Tongue (tissue), 2 donors: ENCODE measurements around the gene ZRANB1. TPM values are rescaled to one million over a fixed set of nuclear protein-coding genes. Genes with fewer than 3 reads are reported as not detected.

Source experiments
- DNase-seq: peaks from one replicate; pipeline ENCODE4 v3.0.0-alpha.2; 2015
- total RNA-seq: library from RNA; depleted of rRNA; stranded (reverse); fragments of >200 nt; gene quantifications from one replicate; pipeline ENCODE4 v1.2.3, GENCODE V29; 2014

The ZRANB1 gene
- total RNA-seq, 1 donor from 2014 or later: 33.1 TPM

DNA sequence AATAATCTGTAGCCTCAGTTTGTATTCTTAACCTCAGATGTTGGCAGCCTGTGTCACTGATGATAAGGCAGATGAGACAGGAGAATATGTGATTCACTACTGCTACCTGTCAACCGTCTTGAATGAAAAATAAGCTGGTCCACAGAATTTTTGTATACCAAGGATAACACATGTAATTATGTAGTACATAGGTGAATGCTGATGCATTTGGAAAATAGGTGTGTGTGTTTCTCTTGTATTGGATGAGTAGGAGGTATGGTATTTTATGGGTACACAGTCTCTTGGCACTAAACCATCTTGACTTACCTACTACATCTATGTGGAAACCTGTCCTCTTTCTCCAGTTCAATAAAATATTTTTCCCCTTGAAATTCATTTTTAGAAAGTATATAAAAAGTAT, 20.7 kb upstream of the ZRANB1 start:
- DNase-seq: no peak

DNA sequence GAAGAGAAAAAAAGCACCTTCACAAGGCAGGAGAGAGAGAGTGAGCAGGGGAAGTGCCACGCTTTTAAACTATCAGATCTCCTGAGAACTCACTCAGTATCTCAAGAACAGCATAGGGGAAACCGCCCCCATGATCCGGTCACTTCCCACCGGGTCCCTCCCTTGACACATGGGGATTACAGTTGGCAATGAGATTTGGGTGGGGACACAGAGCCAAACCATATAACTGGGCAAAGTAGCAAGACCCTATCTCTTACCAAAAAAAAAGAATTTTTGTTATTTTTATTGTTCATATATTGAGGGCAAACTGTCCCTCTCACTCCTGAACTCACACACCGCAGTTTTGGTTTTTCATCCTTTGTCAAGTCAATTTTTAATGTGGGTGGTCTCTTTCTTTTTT, 18.2 kb upstream of the ZRANB1 start:
- DNase-seq: no peak

DNA sequence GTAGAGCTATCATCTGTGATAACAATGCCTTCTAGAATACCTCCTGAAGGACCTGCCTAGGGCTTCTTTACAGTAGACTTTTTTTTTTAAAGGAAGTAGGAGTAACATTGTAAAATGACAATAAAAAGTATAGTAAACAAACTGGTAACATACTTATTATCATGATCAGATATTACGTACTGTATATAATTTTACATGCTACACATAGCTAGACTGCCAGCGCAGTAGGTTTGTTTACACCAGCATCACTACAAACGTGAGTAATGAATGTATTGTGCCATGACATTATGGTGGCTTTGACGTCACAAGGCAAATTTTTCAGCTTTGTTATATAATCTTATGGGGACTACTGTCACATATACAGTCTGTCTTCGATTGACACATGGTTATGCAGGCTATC, 15.4 kb upstream of the ZRANB1 start:
- no peak for DNase-seq

DNA sequence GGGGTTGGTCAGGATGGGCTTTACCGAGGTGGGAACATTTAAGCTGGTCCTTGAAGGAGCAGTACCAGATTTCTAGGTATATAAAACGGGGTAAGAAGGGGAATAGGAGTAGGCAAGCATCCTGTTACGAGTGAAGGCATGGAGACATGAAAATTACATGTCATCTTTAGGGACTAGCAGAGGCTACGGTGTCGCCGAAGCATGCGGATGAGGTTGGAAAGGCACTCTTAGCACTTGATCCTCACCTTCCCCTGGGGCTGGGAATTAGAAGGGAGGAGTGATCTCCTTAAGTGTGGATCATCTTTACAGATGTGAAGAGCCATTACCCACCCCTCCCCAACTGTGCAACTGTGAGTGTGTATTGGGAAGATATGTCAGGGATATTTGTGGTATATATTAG, 13.8 kb upstream of the ZRANB1 start:
- DNase-seq: no peak

DNA sequence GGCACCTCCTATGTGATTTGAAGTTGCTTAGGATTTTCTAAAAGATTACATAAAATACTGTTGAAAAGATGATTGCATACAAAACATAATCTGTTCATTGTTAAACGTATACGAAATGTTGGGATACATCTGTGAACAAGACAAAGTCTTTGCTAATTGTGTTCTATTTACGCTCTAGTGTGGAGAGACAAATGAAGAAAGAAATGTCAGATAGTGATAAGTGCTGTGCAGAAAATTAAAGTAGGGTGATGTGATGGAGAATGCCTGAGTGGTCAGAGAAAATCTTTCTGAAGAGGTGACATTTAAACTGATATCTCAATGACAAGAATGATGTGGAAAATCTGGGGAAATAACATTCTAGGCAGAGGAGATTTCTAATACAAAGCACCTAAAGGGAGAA, 13.4 kb upstream of the ZRANB1 start:
- DNase-seq: no peak

DNA sequence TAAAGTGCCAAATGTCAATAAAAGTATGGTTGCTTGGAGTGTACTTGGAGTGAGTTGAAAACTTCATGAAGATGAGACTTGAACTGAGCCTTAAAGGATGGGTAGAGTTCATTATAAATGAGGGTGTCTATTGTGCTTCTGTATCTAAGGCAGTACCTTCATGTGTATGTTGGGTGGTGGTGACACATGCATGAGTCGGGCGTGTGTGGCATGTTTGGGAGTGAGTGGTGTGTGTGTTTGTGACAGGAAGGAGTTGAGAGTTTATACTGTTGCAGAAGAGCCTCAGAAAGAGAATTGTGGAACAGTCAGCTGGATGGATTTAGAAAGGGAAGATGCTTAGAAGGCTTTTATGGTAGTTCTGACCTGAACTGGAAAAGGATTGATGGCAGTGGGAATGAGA, 6.0 kb upstream of the ZRANB1 start:
- DNase-seq: no peak

DNA sequence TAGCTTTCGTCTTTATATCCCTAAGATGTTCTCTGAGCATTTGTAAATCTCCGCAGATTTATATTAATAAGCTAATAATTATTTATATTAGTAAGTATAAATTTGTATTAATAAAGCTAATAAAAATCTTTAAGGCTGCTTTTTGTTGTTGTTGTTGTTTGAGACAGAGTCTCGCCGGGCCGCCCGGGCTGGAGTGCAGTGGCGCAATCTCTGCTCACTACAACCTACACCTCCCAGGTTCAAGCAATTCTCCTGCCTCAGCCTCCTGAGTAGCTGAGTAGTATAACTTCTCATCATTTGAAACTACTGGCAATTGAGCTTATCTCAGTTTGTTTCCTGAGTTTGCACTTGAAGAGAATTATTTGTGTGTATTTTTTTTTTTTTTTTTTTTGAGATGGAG, 5.1 kb upstream of the ZRANB1 start:
- no peak for DNase-seq

DNA sequence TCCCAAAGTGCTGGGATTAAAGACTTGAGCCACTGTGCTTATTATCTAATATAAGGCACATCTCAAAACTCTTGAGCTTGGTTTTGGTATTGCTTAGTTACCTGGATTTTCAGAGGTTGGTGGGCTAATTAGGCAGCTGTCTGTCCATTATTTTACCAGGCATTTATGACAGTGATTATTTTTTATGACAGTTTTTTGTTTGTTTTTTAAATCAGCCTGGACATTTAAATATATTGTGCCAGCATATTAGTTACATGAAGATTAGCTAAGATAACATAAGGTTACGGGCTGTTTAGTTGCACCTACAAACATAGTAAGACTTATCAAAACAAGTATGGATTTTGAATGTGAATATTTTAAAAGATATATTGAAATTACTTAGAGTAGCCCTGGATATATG, 2.6 kb upstream of the ZRANB1 start:
- no peak for DNase-seq

DNA sequence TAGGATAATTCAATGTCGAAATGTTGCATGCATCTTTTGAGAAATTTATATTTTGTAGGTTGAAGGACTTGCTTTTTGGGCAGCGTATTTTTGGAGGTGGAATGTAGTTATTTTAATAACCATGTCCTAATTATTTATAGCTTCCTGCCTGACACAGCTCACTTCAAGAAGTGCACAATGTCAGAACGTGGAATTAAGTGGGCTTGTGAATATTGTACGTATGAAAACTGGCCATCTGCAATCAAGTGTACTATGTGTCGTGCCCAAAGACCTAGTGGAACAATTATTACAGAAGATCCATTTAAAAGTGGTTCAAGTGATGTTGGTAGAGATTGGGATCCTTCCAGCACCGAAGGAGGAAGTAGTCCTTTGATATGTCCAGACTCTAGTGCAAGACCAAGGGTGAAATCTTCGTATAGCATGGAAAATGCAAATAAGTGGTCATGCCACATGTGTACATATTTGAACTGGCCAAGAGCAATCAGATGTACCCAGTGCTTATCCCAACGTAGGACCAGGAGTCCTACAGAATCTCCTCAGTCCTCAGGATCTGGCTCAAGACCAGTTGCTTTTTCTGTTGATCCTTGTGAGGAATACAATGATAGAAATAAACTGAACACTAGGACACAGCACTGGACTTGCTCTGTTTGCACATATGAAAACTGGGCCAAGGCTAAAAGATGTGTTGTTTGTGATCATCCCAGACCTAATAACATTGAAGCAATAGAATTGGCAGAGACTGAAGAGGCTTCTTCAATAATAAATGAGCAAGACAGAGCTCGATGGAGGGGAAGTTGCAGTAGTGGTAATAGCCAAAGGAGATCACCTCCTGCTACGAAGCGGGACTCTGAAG, 620 bp downstream of the ZRANB1 start:
- DNase-seq: no peak

DNA sequence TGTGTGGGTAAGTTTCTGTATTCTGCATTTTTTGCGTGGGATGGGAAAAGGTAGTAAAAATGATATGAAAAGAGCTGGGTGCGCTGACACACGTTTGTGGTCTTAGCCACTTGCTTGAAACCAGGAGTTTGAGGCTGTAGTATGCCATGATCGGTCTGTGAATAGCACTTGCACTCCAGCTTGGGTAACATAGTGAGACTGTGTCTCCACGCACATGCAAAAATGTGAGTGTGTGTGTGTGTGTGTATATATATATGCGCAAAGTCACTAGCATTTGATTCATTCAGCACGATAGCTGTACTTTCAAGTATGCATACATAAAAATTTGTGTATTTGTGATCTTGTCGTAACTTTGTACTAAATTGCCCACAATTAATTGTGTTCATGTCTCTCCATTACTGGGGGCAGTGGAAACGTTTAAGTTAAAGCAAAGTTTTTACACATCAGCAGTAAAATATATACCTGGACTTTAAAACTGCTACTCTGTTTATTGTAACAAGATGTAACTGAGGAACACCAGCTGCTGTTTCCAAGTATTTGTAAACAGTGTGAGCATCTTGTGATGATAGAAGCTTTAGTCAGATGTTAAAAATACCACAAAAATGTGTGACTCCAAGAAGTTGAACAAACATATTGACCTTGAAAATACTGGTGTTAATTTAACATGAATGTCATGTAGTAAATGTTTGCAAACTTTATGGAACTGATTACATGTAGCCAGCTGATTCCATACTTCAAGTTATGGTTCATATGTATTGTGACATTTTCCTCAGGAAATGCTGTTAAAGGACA, 1.6 kb downstream of the ZRANB1 start:
- DNase-seq: peak; percentile 37

DNA sequence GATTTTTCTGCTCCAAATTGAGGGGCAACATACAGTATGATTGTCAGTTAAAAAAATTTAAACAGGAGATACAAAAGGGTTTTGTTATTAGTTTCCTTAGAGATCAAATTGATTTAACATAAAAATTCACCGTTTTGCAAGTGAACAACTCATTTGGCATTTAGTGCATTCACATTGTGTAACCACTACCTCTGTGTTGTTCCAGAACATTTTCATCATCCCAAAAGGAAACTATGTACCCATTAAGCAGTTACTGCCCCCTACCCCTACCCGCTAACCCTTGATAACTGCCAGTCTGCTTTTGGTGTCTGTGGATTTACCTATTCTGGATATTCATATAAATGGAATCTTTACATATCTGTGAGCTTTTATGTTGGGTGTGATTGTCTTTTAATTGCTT, 3.1 kb downstream of the ZRANB1 start:
- DNase-seq: no peak

DNA sequence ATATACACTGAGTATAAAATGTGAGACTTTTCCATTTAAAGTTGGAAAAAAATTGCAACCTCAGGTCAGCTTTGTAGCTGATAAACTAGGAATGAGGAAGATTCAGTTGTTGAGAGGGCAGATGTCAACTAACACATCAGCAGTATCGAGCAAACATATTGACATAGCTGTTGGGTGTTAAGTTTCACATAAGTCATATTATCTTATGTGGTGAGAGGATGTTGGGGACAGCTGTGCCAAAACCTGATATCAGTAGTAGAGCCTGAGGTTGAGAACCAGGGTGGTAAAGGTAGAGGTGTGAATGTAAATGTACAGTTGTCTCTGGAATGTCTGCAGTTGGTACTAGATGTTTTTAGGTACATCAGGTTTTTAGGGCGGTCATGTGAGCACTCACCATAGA, 5.0 kb downstream of the ZRANB1 start:
- DNase-seq: no peak

DNA sequence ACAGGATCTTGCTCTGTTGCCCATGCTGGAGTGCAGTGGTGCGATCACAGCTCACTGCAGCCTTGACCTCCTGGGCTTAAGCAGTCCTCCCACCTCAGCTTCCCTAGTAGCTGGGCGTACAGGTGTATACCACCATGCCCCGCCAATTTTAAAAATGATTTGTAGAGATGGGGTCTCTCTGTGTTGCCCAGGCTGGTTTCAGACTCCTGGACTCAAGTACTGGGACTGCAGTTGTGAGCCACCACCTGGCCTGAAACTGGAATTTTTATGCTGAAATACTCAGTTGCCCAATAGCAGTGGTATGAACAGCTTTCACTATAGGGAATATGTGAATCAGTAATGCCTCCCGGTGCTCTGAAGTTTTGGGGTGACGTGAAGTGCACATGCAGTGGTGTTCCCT, 7.6 kb downstream of the ZRANB1 start:
- DNase-seq: no peak

DNA sequence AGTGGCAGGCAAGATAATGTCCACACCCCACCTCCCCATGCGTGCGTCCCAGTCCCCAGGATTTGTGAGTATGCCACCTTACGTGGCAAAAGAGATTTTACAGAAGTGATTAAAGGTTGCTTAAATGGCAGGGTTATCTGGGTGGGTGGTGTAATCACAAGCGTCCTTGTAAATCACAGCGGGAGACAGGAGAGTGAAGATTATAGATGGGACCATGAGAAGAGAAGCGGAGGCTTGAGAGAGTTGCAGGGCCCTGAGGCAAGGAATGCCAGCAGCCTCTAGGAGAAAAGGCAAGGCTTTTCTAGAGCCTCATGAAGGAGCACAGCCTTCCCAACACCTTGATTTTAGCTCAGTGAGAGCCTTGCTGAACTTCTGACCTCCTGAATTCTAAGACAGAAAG, 10.2 kb downstream of the ZRANB1 start:
- no peak for DNase-seq

DNA sequence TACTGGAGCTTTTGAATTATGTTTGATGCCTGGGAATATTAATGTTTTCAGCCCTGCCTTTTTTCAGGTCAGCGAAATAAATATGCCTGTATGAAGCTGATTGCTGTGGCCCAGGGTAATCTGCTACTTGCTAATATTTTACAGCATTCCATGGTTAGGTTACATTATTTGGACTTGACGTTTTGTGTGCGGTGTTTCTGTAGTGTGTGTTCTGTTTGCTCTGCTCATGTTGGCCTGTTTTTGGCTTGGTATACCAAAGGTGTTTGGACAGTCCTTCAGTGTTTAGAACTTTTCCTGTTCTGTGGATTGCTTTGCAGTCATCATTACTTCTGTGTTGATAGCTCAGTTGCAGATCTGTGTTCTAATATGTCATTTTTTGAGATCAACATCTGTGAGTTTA, 11.5 kb downstream of the ZRANB1 start:
- DNase-seq: no peak

DNA sequence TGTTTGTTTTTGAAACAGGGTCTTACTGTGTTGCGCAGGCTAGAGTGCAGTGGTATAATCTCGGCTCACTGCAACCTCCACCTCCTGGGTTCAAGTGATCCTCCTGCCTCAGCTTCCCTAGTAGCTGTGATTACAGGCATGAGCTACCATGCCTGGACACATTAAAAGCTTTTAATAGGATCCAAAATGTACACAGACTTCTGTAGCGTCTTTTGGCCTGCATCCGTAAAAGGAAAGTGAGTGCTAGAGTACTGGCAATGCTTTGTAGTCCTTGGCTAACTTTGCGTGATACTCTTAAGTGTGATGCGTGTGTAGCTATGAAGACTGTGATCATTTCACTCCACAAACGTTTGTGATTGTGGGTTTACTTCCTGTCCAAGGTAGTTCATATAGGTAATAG, 13.3 kb downstream of the ZRANB1 start:
- DNase-seq: no peak

DNA sequence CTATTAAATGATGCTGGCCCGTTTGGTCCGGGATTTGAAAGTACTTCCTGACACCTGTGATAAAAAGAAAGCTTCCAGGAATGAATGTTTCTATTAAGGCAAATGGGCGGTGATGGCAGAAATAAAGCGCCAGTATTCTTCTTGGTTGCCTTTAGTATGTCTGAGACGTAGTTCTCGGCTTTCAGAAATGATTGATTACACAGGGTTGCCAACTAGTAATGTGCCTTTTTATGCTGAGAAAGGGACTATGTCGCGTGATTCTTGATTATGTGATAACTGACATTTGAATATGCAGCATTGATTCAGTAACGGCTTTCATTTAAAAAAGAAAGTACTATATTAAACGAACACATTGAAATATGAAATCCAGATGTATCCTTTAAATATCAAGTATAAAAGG, 13.9 kb downstream of the ZRANB1 start:
- DNase-seq: no peak

DNA sequence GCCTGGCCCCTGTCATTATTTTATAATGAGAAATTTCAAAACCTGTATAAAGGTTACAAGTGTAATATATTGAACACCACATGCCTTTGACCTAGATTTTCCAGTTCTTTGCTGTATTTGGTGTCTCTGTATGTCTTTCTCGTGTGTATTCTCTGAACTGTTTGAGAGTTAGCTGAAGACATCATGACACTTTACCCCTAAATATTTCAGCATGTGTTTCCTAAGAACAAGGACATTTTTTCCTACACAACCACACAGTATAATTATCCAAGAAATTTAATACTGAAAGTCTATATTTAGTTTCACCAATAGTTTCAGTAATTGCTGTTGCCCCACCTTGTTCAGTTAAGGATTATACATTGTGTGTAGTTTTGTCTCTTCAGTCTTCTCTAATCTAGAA, 14.8 kb downstream of the ZRANB1 start:
- no peak for DNase-seq

DNA sequence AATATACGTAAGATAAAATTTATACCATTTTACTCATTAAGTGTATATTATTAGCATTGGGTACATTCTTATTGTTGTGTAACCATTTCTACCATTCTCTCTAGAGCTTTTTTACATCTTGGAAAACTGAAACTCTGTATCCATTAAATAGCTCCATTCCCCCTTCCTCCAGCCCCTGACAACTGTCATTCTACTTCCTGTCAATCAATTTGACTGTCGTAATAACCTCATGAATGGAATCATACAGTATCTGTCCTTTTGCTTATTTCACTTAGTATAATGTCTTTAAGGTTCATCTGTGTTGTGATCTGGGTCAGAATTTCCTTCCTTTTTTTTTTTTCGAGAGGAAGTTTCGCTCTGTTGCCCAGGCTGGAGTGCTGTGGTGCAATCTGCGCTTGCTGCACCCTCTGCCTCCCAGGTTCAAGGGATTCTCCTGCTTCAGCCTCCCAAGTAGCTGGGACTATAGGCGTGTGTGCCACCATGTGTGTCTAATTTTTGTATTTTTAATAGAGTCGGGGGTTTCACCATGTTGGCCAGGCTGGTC, 15.6 kb downstream of the ZRANB1 start:
- DNase-seq: no peak

DNA sequence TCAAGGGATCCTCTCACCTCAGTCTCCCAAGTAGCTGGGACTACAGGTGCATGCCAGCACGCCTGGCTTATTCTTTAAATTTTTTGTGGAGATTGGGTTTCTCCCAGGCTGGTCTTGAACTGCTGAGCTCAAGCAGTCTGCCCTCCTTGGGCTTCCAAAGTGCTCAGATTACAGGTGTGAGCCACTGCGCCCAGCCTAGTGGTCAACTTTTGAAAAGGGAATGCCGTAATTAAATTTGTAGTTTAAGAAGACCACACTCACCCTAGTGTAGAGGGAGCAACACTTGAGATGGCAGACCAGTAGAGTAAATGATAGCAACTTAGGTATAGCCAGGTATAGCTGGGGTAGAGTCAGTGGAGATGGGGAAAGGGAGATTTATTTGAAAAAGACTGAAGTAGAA, 17.6 kb downstream of the ZRANB1 start:
- DNase-seq: no peak

DNA sequence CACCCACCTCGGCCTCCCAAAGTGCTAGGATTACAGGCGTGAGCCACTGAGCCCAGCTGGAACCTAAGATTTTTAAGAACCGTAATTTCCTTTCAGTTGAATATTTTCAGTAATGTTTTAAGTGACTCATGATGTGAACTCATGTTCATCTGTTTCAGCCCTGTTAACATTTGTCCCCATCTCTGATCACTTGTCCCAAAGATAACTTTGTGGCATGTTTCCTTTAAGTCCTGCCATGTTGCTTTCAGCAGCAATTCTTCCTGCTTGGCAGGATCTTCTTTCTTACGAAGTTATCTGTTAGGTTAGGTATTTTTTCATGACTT, 19.3 kb downstream of the ZRANB1 start:
- DNase-seq: no peak

DNA sequence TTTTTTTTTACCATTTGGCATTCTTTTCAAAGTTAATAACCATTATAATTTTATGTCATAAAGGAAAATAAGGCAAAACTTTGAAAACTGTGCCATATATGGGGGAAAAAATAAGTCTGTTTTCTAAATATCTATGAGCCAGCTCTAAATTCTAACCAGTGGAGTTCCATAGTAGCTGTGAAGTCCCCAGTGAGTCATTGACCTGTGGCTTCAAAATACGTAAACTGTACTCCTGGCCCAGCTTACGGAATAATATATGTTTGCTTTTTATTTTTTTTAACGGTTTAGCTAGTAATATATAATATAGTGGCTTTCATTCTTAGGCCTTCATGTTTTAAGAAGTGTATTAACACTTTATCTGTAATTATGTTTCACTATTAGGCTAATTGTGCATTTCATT, 20.5 kb downstream of the ZRANB1 start:
- DNase-seq: no peak

DNA sequence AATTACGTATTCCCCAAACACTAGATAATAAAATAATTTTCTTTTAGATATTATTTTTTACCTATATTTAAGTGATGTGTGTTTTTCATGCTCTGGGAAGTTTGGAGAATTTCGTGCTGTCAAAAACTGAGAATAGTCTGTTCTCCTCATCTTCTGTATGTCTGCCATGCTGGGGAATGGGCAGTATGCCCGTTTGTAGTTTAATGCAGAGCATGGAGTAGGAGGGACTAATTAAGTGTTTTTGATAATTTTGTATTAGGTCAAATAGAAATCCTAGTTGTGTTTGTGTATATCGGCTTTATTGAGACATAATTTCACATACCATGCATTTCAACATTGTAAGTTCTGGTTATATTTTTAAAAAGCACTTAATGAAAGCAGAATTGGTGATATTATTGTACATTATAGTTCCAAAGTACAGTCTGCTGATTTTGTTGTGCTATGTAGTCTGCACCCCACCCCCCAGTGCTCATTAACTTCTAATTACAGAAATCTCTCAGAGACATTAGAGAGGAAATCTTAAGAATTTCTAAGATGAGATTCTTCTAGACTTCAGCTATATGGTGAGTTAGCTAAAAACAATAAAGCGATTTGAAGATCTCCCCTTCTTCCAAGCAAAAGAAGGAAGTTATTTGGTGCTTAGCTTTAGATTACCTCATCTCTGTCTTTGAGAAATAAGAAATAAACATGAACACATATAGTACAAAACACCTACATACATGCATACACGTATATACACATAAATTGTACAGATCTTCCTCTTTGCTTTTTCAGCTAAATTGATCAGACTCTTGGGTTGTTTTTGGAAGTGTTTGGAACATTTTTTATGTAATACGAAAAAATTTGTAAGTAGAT, 22.2 kb downstream of the ZRANB1 start:
- no peak for DNase-seq
